DND-41 (cell line): ENCODE data around the gene HYDIN.

Source experiments
- ATAC-seq: fragments of 200-7000 bp; cut with Tn5 transposase; 3 replicates; pipeline ENCODE4 v1.9.1; 2021; ENCODE audit warnings: low read depth; ENCODE audit not compliant: insufficient read depth
- DNase-seq: peaks from one replicate; pipeline ENCODE4 v3.0.0-alpha.2; 2020
- H2AFZ ChIP-seq: 2 replicates; pipeline ENCODE4 v1.6.0; 2012; ENCODE audit warnings: low read depth, low read length
- H3K27ac ChIP-seq: 2 replicates; pipeline ENCODE4 v1.5.1; 2012; ENCODE audit warnings: low read length, inconsistent platforms
- H3K27me3 ChIP-seq: fragments of 200-600 bp; sonication (generic); 2 replicates; pipeline ENCODE4 v1.6.0; 2012; ENCODE audit warnings: low read length, mild to moderate bottlenecking, inconsistent platforms; ENCODE audit not compliant: insufficient read depth, poor library complexity
- H3K36me3 ChIP-seq: 2 replicates; pipeline ENCODE4 v1.5.1; 2012; ENCODE audit warnings: low read length, inconsistent platforms; ENCODE audit not compliant: insufficient read depth
- H3K4me1 ChIP-seq: 2 replicates; pipeline ENCODE4 v1.5.1; 2012; ENCODE audit warnings: mild to moderate bottlenecking, low read length; ENCODE audit not compliant: insufficient read depth
- H3K4me2 ChIP-seq: 2 replicates; pipeline ENCODE4 v1.6.0; 2012; ENCODE audit warnings: mild to moderate bottlenecking, moderate library complexity, low read length, inconsistent platforms; ENCODE audit not compliant: insufficient read depth
- H3K4me3 ChIP-seq, 2 experiments: fragments of 200-600 bp in 1 of 2; shearing (Covaris generic) in 1 of 2; 2 replicates each; pipeline ENCODE4 v1.5.1; 2012 to 2016; ENCODE audit warnings: inconsistent platforms in 2 of 2, low read length in 2 of 2, mild to moderate bottlenecking in 2 of 2, low read depth in 1 of 2, moderate library complexity in 1 of 2
- H3K79me2 ChIP-seq: 2 replicates; pipeline ENCODE4 v1.6.0; 2012; ENCODE audit warnings: low read length, inconsistent platforms; ENCODE audit not compliant: insufficient read depth
- H3K9ac ChIP-seq: 2 replicates; pipeline ENCODE4 v1.6.0; 2012; ENCODE audit warnings: low read depth, mild to moderate bottlenecking, inconsistent platforms, low read length, moderate library complexity
- H3K9me3 ChIP-seq: 2 replicates; pipeline ENCODE4 v1.5.1; 2012; ENCODE audit warnings: low read length, moderate library complexity, mild to moderate bottlenecking, inconsistent platforms; ENCODE audit not compliant: insufficient read depth, severe bottlenecking
- H4K20me1 ChIP-seq: 2 replicates; pipeline ENCODE4 v1.6.0; 2012; ENCODE audit warnings: low read length; ENCODE audit not compliant: insufficient read depth
- EZH2 ChIP-seq: IDR thresholded peaks from 3 replicates; pipeline ENCODE4 v1.6.1; 2012; ENCODE audit warnings: borderline replicate concordance, low read depth, mild to moderate bottlenecking, moderate library complexity, low read length, inconsistent platforms; ENCODE audit not compliant: severe bottlenecking
- TF ChIP-seq, protein P1 (sequence below): IDR thresholded peaks from 2 replicates; pipeline ENCODE4 v1.5.1; 2012; ENCODE audit warnings: borderline replicate concordance, low read length, moderate library complexity, mild to moderate bottlenecking; ENCODE audit not compliant: poor library complexity, severe bottlenecking; ENCODE audit errors: extremely low read depth

The HYDIN gene

DNA sequence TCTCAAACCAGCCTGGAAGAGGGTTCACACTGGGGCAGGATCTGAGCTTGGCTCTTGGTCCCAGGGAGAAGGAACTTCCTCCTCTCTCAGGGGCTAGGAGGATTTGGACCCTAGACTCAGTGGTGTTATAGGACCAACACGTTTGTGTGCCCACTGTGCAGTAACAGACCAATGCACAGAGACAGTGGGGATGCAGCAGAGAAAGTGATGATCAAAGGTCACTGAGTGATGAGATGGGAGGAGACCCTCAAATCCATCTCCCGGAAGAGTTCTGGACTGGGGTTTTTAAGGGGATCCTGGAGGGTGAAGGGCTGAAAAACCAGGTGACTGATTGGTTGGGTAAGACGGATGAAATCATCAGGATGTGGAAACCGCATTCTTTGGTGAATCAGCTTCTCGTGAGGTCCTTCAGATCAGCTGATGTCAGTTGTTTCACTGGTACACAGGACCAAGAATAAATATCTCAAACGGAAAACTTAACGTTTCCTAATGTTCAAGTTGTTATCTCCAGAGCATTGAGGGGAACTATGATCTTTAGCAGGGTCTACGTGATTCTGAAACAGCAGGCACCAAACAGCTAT lies 426.3 kb downstream of the HYDIN start:
- no peak for DNase-seq
- Histone ChIP-seq H2AFZ (0 out of 2 replicates have a peak overlapping the region, but pooled peaks have one; percentile 3), H3K4me3 (no peak overlapping the region), H3K4me1 (peaks cover 19% of the 10 kb centered on the region), H3K27ac (no peak overlapping the region), H3K36me3 (peaks cover under 1% of the 10 kb centered on the region; the same call in 1 of the 2 replicates), H4K20me1 (no peaks in the 10 kb centered on the region), H3K4me2 (no peak overlapping the region), H3K9ac (no peak overlapping the region), H3K79me2 (peaks cover 16% of the 10 kb centered on the region), H3K9me3 (peaks cover 3% of the 10 kb centered on the region), H3K27me3 (peaks cover 9% of the 10 kb centered on the region)
- no peak for ATAC-seq
- TF ChIP-seq EZH2, result no peak
- TF ChIP-seq, protein P1, sequence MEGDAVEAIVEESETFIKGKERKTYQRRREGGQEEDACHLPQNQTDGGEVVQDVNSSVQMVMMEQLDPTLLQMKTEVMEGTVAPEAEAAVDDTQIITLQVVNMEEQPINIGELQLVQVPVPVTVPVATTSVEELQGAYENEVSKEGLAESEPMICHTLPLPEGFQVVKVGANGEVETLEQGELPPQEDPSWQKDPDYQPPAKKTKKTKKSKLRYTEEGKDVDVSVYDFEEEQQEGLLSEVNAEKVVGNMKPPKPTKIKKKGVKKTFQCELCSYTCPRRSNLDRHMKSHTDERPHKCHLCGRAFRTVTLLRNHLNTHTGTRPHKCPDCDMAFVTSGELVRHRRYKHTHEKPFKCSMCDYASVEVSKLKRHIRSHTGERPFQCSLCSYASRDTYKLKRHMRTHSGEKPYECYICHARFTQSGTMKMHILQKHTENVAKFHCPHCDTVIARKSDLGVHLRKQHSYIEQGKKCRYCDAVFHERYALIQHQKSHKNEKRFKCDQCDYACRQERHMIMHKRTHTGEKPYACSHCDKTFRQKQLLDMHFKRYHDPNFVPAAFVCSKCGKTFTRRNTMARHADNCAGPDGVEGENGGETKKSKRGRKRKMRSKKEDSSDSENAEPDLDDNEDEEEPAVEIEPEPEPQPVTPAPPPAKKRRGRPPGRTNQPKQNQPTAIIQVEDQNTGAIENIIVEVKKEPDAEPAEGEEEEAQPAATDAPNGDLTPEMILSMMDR, result no peak

DNA sequence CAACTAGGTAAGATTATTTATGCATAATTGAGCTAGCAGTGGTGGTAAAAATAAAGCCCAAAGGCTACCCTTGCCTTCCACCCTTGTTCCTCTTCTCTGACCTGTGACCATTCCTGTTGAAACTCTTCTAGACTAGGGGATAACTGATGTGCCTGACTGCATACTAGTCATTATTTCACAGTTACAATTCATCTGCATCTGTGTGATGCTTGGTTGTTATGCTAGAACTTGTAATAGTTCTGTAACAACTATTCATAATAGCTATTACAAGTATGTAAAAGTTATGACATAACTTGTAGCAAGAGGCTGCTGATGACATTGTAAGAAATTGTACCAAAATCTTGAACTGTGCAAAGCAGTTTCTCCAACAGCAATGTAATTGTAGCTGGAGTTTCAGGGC lies 427.2 kb downstream of the HYDIN start:
- H3K27me3 ChIP-seq, result peaks cover 9% of the 10 kb centered on the region
- H3K9ac ChIP-seq, result no peak overlapping the region
- H3K79me2 ChIP-seq, result peaks cover 26% of the 10 kb centered on the region
- TF ChIP-seq EZH2, result no peak
- TF ChIP-seq, protein P1, result no peak
- no peak for DNase-seq
- H3K27ac ChIP-seq, result no peak overlapping the region
- H4K20me1 ChIP-seq, result no peaks in the 10 kb centered on the region
- peaks cover 6% of the 10 kb centered on the region; the same call in 1 of the 2 replicates for H3K36me3 ChIP-seq
- H3K9me3 ChIP-seq, result peaks cover 3% of the 10 kb centered on the region
- no peak overlapping the region for H2AFZ ChIP-seq
- H3K4me3 ChIP-seq, result no peak overlapping the region
- no peak for ATAC-seq
- no peak overlapping the region for H3K4me2 ChIP-seq
- H3K4me1 ChIP-seq, result peaks cover 28% of the 10 kb centered on the region

GRCh38 chr16:70801611-70802010 lies 428.9 kb downstream of the HYDIN start:
- H2AFZ ChIP-seq, result peak overlapping the region; percentile 95
- peaks cover 9% of the 10 kb centered on the region for H3K36me3 ChIP-seq
- DNase-seq, result no peak
- H3K4me3 ChIP-seq, result peak overlapping the region in 1 of 2 experiments; percentile 99; a peak in 1 of 4 replicates
- H3K79me2 ChIP-seq, result peaks cover 41% of the 10 kb centered on the region
- peaks cover 32% of the 10 kb centered on the region for H3K4me1 ChIP-seq
- H3K27me3 ChIP-seq, result no peaks in the 10 kb centered on the region
- no peak overlapping the region for H3K27ac ChIP-seq
- TF ChIP-seq, protein P1, result no peak
- no peak for TF ChIP-seq EZH2
- peaks cover 3% of the 10 kb centered on the region for H3K9me3 ChIP-seq
- H3K9ac ChIP-seq, result no peak overlapping the region
- H3K4me2 ChIP-seq, result peak overlapping the region; percentile 100
- no peak for ATAC-seq
- no peaks in the 10 kb centered on the region for H4K20me1 ChIP-seq
